Measurements from ENCODE around the gene PGGT1B. TPM values are rescaled to one million over a fixed set of nuclear protein-coding genes. Genes with fewer than 3 reads are reported as not detected.

The PGGT1B gene
- polyA plus RNA-seq, 1 donor from 2014 or later: 6.6 TPM

DNA sequence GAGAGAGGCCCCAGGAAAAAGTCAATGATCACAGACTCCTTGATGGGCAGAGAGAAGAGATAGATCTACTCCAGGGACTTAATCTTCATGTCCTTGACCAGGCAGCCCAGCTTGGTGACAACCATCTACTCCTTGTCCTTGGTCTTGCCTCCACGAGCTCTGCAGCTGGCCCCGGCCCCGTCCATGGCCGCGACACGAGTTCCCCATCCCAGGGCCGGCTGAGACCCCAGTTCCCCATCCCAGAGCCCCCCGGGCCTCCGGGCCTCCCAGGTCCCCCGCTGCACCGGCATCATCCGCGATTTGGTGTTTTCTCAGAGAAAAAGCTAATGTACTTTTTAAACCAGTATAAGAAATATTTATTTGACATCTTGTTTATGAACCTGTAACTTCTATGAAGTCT, 2.5 kb upstream of the PGGT1B start:
- Histone ChIP-seq H3F3A (ENCODE audit: insufficient read depth, low read length, poor library complexity, severe bottlenecking) (no peaks in the 10 kb centered on the region), H4K20me1 (ENCODE audit: insufficient read depth) (no peaks in the 10 kb centered on the region), H3K4me2 (ENCODE audit: low read length) (no peak overlapping the region), H3K9me2 (ENCODE audit: insufficient read depth, low read length) (no peaks in the 10 kb centered on the region), H2AFZ (ENCODE audit: low read depth, low read length) (no peak overlapping the region), H3K9ac (ENCODE audit: low read length) (no peak overlapping the region), H3K4me3 (ENCODE audit: low read length) (no peak overlapping the region), H3K9me3 (ENCODE audit: low read length) (no peaks in the 10 kb centered on the region), H3K27ac (ENCODE audit: low read length) (no peak overlapping the region), H3K36me3 (ENCODE audit: insufficient read depth, low read length) (peaks cover 11% of the 10 kb centered on the region), H3K79me2 (replicated peaks; ENCODE audit: insufficient read depth, low read length) (peaks cover 17% of the 10 kb centered on the region), H3K27me3 (ENCODE audit: insufficient read depth, low read depth, low read length) (no peaks in the 10 kb centered on the region)
- TF ChIP-seq SMC3 (conservative IDR thresholded peaks at IDR 0.05; ENCODE audit: poor library complexity): no peak
- no peak for TF ChIP-seq MXI1 (conservative IDR thresholded peaks at IDR 0.05; ENCODE audit: poor library complexity, severe bottlenecking)
- no peak for TF ChIP-seq EZH2 (IDR thresholded peaks at IDR 0.05; ENCODE audit: borderline replicate concordance, insufficient read depth, low read length, poor library complexity, severe bottlenecking)
- TF ChIP-seq, protein P1, sequence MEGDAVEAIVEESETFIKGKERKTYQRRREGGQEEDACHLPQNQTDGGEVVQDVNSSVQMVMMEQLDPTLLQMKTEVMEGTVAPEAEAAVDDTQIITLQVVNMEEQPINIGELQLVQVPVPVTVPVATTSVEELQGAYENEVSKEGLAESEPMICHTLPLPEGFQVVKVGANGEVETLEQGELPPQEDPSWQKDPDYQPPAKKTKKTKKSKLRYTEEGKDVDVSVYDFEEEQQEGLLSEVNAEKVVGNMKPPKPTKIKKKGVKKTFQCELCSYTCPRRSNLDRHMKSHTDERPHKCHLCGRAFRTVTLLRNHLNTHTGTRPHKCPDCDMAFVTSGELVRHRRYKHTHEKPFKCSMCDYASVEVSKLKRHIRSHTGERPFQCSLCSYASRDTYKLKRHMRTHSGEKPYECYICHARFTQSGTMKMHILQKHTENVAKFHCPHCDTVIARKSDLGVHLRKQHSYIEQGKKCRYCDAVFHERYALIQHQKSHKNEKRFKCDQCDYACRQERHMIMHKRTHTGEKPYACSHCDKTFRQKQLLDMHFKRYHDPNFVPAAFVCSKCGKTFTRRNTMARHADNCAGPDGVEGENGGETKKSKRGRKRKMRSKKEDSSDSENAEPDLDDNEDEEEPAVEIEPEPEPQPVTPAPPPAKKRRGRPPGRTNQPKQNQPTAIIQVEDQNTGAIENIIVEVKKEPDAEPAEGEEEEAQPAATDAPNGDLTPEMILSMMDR (IDR thresholded peaks at IDR 0.05; ENCODE audit: poor library complexity, severe bottlenecking): no peak
- TF ChIP-seq RAD21 (conservative IDR thresholded peaks at IDR 0.05): no peak
- TF ChIP-seq TAF1 (IDR thresholded peaks at IDR 0.05; ENCODE audit: low read depth): no peak
- TF ChIP-seq EP300 (conservative IDR thresholded peaks at IDR 0.05; ENCODE audit: poor library complexity, severe bottlenecking): no peak
- TF ChIP-seq, protein P2, sequence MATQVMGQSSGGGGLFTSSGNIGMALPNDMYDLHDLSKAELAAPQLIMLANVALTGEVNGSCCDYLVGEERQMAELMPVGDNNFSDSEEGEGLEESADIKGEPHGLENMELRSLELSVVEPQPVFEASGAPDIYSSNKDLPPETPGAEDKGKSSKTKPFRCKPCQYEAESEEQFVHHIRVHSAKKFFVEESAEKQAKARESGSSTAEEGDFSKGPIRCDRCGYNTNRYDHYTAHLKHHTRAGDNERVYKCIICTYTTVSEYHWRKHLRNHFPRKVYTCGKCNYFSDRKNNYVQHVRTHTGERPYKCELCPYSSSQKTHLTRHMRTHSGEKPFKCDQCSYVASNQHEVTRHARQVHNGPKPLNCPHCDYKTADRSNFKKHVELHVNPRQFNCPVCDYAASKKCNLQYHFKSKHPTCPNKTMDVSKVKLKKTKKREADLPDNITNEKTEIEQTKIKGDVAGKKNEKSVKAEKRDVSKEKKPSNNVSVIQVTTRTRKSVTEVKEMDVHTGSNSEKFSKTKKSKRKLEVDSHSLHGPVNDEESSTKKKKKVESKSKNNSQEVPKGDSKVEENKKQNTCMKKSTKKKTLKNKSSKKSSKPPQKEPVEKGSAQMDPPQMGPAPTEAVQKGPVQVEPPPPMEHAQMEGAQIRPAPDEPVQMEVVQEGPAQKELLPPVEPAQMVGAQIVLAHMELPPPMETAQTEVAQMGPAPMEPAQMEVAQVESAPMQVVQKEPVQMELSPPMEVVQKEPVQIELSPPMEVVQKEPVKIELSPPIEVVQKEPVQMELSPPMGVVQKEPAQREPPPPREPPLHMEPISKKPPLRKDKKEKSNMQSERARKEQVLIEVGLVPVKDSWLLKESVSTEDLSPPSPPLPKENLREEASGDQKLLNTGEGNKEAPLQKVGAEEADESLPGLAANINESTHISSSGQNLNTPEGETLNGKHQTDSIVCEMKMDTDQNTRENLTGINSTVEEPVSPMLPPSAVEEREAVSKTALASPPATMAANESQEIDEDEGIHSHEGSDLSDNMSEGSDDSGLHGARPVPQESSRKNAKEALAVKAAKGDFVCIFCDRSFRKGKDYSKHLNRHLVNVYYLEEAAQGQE (IDR thresholded peaks at IDR 0.05; ENCODE audit: borderline replicate concordance): no peak
- no peak for TF ChIP-seq POLR2AphosphoS5 (IDR thresholded peaks at IDR 0.05)

DNA sequence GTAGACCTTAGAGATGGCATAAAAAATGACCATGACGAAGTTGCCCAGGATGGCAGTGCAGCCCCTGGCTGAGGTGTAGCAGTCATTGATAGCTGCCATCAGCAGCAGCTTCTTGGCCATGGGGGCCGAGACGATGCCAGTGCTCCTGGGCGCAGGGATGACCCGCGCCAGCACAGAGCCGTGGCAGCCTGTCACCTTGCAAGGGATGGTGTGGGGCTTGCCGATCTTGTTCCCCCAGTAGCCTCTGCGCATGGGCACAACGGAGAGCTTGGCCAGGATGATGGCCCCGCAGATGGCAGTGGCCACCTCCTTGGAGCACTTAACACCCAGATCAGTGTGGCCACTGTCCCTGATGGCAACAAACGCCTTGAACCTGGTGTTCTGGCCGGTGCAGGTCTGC, 2.1 kb upstream of the PGGT1B start:
- no peak overlapping the region for H3K4me3 ChIP-seq (ENCODE audit: low read length)
- H4K20me1 ChIP-seq (ENCODE audit: insufficient read depth): no peaks in the 10 kb centered on the region
- TF ChIP-seq, protein P1 (IDR thresholded peaks at IDR 0.05; ENCODE audit: poor library complexity, severe bottlenecking): no peak
- TF ChIP-seq TAF1 (IDR thresholded peaks at IDR 0.05; ENCODE audit: low read depth) (no peak), RAD21 (conservative IDR thresholded peaks at IDR 0.05) (no peak), MXI1 (conservative IDR thresholded peaks at IDR 0.05; ENCODE audit: poor library complexity, severe bottlenecking) (no peak), SMC3 (conservative IDR thresholded peaks at IDR 0.05; ENCODE audit: poor library complexity) (no peak), EZH2 (IDR thresholded peaks at IDR 0.05; ENCODE audit: borderline replicate concordance, insufficient read depth, low read length, poor library complexity, severe bottlenecking) (no peak)
- TF ChIP-seq, protein P2 (IDR thresholded peaks at IDR 0.05; ENCODE audit: borderline replicate concordance): no peak
- peaks cover 21% of the 10 kb centered on the region for H3K79me2 ChIP-seq (replicated peaks; ENCODE audit: insufficient read depth, low read length)
- H3F3A ChIP-seq (ENCODE audit: insufficient read depth, low read length, poor library complexity, severe bottlenecking): no peaks in the 10 kb centered on the region
- no peak overlapping the region for H3K4me2 ChIP-seq (ENCODE audit: low read length)
- peaks cover 11% of the 10 kb centered on the region for H3K36me3 ChIP-seq (ENCODE audit: insufficient read depth, low read length)
- H3K9me3 ChIP-seq (ENCODE audit: low read length): no peaks in the 10 kb centered on the region
- no peaks in the 10 kb centered on the region for H3K9me2 ChIP-seq (ENCODE audit: insufficient read depth, low read length)
- H2AFZ ChIP-seq (ENCODE audit: low read depth, low read length): no peak overlapping the region
- H3K27ac ChIP-seq (ENCODE audit: low read length): no peak overlapping the region
- H3K9ac ChIP-seq (ENCODE audit: low read length): no peak overlapping the region
- H3K27me3 ChIP-seq (ENCODE audit: insufficient read depth, low read depth, low read length): no peaks in the 10 kb centered on the region

Measured in neural cell (in vitro differentiated cells).